ENCODE measurements around the gene KLHL18.
"Not testable (repeated sequence)": the region's sequence is repeated elsewhere in the genome, so short reads cannot be mapped to it uniquely, and the experiment has no call there.

Gene KLHL18

GRCh38 chr3:47314056-47314764, 31.5 kb downstream of the KLHL18 start:
- DNase-seq = no peak

GRCh38 chr3:47315069-47315647, 32.4 kb downstream of the KLHL18 start:
- no peak for DNase-seq

- DNase-seq = not testable (repeated sequence)
Measured at GRCh38 chr3:47316151-47316550, 33.4 kb downstream of the KLHL18 start.

- DNase-seq = no peak
Measured at GRCh38 chr3:47318916-47319315, 36.2 kb downstream of the KLHL18 start.

GRCh38 chr3:47319956-47320355, 37.2 kb downstream of the KLHL18 start:
- no peak for DNase-seq

- no peak for DNase-seq
Measured at GRCh38 chr3:47323431-47324277, 40.9 kb downstream of the KLHL18 start.

- peak in 4 of 5 donors; percentile 15 to 42 (median 23) for DNase-seq
Measured at GRCh38 chr3:47324278-47324865, 41.6 kb downstream of the KLHL18 start.

- no peak for DNase-seq
Measured at GRCh38 chr3:47333907-47334306, 51.2 kb downstream of the KLHL18 start.

GRCh38 chr3:47337656-47338055, 54.9 kb downstream of the KLHL18 start:
- no peak for DNase-seq

- DNase-seq = no peak
Measured at GRCh38 chr3:47339951-47340350, 57.2 kb downstream of the KLHL18 start.

- DNase-seq = no peak
Measured at GRCh38 chr3:47340866-47341265, 58.1 kb downstream of the KLHL18 start.

GRCh38 chr3:47342151-47342550, 59.4 kb downstream of the KLHL18 start:
- DNase-seq = no peak

- no peak for DNase-seq
Measured at GRCh38 chr3:47342812-47343211, 60.1 kb downstream of the KLHL18 start.

- DNase-seq = no peak
Measured at GRCh38 chr3:47343471-47343971, 60.8 kb downstream of the KLHL18 start.

- DNase-seq = no peak
Measured at GRCh38 chr3:47344971-47345370, 62.2 kb downstream of the KLHL18 start.

GRCh38 chr3:47347217-47347801, 64.6 kb downstream of the KLHL18 start:
- no peak for DNase-seq

- no peak for DNase-seq
Measured at GRCh38 chr3:47348411-47349154, 65.8 kb downstream of the KLHL18 start.

- no peak for DNase-seq
Measured at GRCh38 chr3:47355010-47355409, 72.3 kb downstream of the KLHL18 start.

GRCh38 chr3:47356201-47356600, 73.5 kb downstream of the KLHL18 start:
- no peak for DNase-seq

- no peak for DNase-seq
Measured at GRCh38 chr3:47359323-47359722, 76.6 kb downstream of the KLHL18 start.

- peak in 1 of 5 donors; percentile 30 for DNase-seq
Measured at GRCh38 chr3:47360110-47360517, 77.4 kb downstream of the KLHL18 start.

GRCh38 chr3:47362701-47363100, 80.0 kb downstream of the KLHL18 start:
- peak in 1 of 5 donors; percentile 46 for DNase-seq
